Posterior cingulate gyrus (tissue), 11 donors: ENCODE measurements around the gene PLEKHH2.

Experiments used
- DNase-seq, 10 donors: peaks; one replicate each; pipeline versions ENCODE4 v3.0.0 to v3.0.0-alpha.2; 2020 to 2021; ENCODE audit warnings: mixed read lengths in 3 of 10
- intact Hi-C: fragments of 100-400 bp; cut with DNase I; formaldehyde crosslinking; loops from one replicate; pipeline ENCODE4 v1.15.1; 2023

Gene PLEKHH2

DNA sequence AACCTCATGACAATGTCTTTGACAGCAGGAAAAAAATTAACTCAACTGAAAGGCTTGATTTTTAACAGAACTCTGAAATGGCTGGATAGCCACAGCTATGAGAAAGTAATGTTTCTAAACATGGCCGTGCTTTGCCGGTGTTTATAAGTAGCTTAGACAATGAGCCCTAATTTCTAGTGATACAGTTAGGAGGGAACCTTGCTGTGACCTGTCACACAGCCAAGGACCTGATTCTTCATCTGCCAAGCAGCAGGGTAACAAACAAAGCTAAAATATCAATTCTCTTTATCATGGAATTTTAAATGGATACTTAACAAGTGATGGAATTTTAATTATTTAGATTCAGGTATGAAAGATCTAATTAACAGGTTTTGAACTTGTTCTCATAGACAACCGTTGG, 112.5 kb downstream of the PLEKHH2 start:
- intact Hi-C loops: no loop called here
- DNase-seq: no peak

DNA sequence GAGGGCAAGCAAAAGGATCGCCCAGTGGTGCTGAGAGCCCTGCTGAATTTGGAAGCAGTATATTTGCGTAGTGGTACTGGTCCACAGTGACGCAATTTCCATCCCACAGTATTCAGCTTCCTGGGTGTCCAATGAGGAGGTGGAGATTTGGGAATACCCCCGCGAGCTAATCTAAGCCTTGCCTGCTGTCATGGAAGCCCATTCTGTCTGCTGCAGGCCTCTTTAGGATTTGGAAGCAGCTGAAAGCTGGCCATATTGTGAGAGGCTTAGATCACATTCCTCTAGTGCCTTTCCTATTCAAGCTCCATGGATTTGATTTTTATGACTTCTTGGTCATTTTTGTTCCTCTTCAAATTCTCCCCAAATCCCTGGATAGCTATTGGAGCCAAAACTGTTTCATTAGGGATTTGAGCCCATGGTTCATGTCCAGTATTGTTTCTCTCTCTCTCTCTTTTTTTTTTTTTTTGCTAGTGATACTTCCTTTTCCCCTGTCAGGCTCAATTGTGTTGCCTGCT, 114.5 kb downstream of the PLEKHH2 start:
- intact Hi-C loops: no loop called here
- DNase-seq: no peak

DNA sequence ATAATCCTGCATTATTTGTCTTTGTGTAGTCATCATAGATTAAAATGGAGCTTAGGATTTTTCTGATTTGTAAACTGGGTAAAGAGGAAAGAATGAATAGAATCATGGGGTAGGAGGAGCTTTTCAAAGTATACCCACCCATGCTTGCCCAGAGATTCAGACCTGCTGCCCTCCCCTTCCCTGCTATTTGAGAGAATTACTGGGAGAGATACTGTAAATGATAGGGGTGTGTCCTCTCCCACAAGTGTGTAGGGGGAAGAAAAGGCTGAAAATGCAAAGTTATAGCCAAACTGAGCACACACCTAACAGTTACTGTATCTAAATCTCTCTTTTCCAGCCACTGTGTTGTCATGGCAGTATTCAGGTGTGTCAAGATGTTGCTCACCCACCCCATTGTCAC, 115.2 kb downstream of the PLEKHH2 start:
- intact Hi-C loops: no loop called here

DNA sequence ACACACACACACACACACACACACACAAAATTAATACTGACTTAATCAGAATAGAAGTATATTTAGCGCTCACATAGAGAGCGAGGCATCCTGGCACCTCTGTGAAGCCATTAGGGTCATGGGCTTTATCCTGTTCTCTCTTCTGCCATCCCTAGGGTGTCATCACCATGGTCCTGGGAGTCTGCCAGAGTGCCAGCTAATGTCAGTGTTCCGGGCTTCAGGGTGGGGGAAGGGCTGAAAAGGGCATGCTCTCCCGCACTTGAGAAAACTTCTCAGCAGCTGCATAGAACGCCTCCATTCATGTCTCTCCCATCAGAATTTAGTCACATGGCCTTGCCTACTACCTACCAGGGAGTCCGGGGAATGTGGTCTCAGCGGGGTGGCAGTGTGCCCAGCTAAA, 117.1 kb downstream of the PLEKHH2 start:
- intact Hi-C loops: no loop called here
- DNase-seq: peak in 2 of 10 donors; percentile 13 to 23

More for the DNA sequence above, 115.2 kb downstream of the PLEKHH2 start:
- no peak for DNase-seq

DNA sequence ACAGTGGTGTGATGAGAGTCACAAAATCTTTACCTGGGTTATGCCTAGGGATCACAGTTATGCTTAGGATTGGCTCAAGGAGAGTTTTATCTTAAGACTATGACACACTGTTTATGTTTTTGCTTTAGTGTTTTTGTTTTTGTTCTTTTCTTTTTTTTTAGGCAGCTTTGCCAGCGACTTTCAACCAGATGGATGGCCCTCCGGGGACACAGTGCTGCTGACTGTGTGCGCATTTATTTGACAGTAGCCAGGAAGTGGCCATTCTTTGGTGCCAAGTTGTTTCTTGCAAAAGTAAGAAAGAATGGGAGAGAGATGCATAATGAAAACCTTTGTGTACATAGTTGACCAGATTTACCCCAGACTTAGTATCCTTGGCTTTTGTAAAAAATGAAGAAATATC, 121.7 kb downstream of the PLEKHH2 start:
- intact Hi-C loops: no loop called here
- DNase-seq: no peak

DNA sequence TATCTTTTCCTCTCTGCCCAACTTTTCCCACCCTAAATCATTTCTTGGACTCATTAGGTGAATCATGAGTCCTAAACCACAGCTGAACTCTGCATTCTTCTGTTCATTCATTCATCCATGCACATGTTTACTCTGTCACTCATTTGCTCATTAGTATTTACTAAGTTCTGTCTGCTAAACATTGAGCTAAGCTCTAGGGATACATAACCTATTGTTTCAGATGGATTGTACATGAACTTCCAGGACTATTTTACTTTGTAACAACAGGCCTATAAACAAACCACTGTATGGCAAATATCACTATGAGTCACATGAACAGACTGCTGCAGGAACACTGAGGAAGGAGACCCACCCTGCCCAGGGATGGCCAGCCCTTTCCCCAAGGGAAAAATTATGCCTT, 122.1 kb downstream of the PLEKHH2 start:
- DNase-seq: no peak
- intact Hi-C loops: no loop called here

DNA sequence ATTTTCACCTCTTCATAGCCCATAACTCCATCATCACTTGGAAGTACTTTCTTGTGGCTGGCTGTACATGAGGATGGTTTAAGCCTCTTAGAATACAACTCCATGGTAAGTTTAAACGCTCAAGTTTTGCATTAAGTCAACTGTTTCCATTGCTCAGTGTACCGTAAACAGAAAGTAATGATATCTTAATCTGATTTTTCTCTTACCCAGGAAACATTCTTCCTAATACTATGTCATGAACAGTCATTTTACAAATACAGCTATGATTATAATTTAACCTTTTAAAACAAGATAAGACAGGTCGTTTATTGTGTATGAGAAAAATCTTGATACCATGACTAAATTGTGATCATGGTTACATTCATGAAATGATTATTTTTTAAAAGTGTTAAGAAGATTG, 125.2 kb downstream of the PLEKHH2 start:
- intact Hi-C loops: no loop called here

DNA sequence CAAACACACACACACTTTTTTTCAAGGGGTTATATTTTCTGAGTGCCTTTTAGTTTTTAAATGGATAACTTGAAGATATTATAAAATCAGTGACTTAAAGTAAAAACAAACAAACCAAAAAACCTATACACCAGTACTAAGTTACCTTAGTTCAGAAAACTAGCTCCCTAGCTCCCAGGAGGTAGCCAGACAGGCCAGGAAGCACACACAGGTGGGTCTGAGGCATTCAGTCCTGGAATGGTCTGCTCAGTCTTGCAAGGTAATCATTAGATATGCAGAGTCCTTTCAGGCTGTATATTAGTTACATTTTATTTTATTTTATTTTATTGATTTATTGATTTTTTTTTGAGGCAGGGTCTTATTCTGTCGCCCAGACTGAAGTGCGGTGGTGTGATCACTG, 126.0 kb downstream of the PLEKHH2 start:
- intact Hi-C loops: no loop called here
- DNase-seq: no peak

More for the DNA sequence above, 125.2 kb downstream of the PLEKHH2 start:
- DNase-seq: no peak

DNA sequence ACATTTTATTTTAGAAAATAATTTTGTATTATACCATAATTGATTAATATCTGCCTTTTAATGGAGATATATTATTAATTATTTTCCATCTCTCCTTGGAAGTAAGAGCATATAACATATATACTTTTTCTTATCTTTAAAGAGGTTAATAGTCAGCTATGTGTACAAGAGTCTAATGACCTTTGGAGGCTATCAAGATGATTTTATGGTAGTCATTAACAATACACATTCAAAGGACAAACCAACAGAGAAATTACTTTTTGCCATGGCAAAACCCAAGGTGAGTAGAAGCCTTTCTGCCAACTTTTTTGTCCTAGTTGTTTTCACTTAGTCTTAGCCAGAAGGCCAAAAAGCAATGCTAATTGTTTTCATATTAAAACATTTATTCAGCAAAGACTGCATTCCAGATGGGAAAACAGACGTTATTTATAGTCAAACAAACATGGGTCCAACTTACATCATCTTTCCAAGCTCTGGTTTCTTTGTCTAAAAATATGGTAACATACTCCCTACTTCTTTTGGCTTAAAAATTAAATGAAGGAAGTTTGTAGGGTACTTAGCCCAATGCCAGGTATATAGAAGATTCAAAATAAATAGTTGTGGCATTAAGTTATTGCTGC, 127.1 kb downstream of the PLEKHH2 start:
- intact Hi-C loops: no loop called here
- no peak for DNase-seq

DNA sequence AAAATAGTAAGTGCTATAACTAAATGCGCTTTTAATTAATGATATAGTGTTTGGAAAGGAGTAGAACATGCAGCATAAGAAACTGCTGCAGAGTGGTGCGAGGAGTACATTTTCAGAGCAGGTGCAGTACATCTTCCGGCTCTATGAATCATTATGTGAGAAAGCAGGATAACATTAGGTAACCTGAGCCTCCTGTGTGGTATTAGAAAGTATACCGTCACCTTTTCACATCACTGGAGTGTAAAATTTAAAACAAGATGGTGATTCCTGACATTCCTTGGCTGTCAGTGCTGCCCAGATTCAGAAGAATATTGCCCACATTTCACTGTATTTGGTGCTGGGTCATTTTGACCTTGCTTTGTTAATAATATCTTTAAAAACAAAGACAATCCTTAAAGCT, 128.9 kb downstream of the PLEKHH2 start:
- intact Hi-C loops: no loop called here
- no peak for DNase-seq

DNA sequence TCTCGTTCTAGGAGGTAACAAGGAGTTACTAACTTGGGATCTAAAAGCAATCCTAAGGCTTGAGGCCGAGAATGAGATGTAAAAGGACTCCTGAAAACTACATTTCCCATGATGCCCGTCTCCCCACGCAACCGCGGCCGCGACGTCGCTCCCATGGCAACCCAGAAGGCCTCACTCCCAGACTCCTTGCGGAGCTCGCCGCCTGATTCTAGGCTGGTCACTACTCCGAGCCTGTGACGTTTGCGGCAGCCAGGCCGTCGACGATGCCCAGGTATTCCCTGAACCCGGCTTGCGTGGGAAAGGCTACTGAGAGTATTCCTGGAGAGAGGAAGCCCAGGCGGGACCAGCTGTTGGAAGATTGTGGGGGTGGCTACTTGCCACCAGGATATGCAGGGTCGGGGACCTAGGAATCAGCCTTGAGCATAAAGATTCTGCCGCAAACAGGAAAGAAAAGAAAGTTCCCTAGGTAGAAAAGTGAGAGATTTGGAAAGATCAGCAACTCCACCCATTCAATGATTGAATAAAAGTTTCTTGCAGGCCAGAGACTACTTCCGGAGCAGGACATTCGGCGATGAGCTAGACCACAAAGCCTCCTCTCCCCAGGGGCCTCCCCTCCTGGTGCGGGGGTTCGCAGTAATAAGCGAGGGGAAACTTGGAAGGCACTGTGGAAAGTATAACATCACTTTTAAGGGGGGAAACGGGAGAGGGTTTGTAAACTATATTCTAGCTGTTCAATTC, 137.0 kb downstream of the PLEKHH2 start, which contains the start of gene DYNC2LI1:
DYNC2LI1 (plus strand) TSS at position 164 of the 738 bp plus-strand sequence; CDS start at position 264, 100 bp downstream.
- intact Hi-C loops: loop anchor here (10.0 kb wide), 1 partner anchor 139 kb away; the partner anchor contains the start of gene PLEKHH2
- peak; percentile 82 to 99 (median 89) for DNase-seq

DNA sequence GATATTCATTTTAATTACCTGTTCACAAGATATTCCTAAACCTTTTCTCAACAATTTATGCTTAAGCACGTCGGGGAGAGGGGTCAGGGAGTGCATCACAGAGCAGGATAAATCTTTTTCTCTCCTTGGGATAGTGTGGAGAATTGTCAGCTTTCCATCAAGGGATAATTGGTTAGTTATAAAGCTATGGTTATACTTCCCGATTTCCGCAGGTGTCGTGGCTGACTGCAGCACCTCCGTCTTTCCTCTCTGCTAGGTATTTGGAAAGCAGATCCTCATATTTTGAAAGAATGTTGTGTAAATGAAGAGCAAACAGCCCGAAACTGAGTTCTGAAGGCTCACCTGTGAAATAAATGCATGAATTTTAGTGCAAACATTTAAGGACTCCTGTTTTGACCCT, 137.6 kb downstream of the PLEKHH2 start:
- DNase-seq: no peak
- intact Hi-C loops: loop anchor here (10.0 kb wide), 1 partner anchor 140 kb away; the partner anchor contains the start of gene PLEKHH2

DNA sequence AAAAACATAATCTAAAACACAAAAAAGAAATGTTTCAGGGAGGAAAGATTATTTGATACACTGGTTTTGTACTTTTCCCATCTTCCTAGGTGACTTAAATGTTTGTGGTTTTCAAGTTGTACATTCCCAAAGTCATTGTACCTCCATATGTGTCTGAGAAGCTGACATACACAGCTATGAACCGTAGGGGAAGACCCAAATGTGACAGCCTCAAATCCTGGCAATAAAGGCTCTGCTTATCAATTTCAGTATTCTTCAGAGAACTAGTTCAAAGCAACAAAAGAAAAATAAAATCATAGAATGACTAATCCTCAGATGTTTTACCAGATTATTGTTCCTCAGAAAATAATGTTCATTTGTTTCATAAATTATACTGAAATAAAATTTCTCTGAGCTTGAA, 139.3 kb downstream of the PLEKHH2 start:
- DNase-seq: no peak
- intact Hi-C loops: loop anchor here (1.0 to 10.0 kb wide), 2 partner anchors 9 to 142 kb away; partner anchors contain the start of gene PLEKHH2

DNA sequence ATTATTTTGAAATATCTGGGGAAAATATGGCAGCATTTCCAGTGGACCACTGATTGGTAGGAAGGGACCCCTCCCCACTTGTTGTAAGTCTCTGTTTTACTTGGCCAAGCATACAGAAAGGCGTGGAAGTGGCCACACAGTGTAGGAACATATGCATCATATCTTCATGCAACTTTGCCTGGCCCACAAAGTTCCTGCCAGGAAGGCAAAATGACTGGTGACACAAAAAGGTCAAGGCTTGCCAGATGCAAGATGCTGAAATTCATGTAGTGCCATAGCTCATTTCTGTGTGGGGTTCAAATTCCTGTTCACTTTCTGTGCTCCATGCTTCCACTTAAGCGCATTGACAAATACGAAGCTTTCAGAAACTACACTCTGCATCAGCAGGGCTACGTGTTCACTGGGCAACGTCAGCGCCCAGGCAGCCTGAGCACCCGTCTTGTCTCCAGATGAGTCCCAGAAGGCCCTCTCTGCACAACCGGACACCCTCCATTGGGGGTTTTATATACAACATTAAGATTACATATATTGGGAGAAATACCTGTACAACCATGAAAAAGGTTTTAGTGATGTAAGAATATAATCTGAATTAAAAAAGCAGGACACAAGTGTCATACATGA, 140.4 kb downstream of the PLEKHH2 start:
- intact Hi-C loops: loop anchor here (10.0 kb wide), 1 partner anchor 143 kb away; the partner anchor contains the start of gene PLEKHH2
- DNase-seq: peak in 1 of 10 donors; percentile 17

DNA sequence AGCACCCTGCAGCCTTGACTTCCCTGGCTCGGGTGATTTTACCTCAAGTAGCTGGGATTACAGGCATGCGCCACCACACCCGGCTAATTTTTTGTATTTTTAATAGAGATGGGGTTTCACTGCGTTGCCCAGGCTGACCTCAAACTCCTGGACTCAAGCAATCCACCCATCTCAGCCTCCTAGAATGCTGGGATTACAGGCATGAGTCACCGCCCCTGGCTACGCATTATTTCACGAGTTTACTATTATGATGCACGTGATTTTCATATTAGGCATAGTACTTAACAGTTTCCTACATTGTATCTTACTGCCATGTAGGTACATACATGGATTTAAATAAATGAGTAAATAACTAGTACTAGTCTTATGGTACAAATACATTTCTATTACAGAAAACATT, 141.2 kb downstream of the PLEKHH2 start:
- intact Hi-C loops: loop anchor here (10.0 kb wide), 1 partner anchor 143 kb away; the partner anchor contains the start of gene PLEKHH2
- DNase-seq: peak in 1 of 10 donors; percentile 12

DNA sequence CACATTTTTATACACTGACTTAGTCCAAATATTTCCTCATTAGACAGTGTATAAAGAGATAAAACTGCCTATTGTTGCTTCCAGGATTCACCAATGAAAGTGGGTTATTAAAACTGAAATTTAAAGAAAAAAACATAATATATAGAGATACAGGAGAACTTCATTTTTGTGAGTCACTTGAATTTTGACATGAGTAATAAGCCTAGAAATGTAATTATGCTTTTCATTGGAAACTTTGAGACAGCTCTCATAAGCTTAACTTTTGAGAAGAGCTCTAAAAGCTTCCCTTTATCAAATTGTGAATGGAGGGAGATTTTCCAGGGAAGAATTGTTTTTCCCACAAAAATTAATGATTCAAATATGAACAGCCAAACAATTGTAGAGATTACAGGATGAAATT, 150.8 kb downstream of the PLEKHH2 start:
- DNase-seq: no peak
- intact Hi-C loops: no loop called here

DNA sequence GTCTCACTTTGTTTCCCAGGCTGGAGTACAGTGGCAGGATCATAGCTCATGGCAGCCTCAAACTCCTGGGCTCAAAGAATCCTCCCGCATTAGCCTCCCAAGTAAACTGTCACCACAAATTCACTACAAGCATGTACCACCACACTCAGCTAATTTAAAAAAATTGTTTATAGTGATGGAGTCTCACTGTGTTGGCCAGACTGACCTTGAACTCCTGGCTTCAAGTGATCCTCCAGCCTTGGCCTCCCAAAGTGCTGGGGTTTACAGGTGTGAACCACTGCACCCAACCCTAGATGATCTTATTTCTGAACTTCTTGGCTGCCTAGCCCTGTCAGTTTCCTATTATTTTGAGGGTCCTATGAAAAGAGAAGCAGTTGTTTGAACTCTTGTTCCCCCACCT, 151.6 kb downstream of the PLEKHH2 start:
- DNase-seq: no peak
- intact Hi-C loops: no loop called here

DNA sequence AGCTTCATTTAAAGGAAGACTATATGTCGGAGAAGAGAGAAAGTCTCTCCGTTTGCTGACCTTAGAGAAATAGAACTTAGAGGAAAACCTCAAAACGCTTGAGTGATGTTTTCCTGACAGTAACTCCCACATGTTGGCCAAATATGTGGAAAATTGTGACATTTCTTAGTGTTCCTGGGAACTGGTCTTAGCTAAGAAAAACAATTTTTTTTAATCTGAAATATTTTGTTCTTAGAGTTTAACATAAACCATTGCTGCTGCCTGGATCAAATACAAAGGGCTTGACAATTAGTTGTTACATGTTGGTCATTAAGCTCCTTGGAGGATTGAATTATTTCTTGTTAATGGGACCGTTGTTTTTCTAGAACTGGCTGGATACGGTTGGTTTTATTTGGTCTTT, 153.1 kb downstream of the PLEKHH2 start:
- DNase-seq: no peak
- intact Hi-C loops: no loop called here

DNA sequence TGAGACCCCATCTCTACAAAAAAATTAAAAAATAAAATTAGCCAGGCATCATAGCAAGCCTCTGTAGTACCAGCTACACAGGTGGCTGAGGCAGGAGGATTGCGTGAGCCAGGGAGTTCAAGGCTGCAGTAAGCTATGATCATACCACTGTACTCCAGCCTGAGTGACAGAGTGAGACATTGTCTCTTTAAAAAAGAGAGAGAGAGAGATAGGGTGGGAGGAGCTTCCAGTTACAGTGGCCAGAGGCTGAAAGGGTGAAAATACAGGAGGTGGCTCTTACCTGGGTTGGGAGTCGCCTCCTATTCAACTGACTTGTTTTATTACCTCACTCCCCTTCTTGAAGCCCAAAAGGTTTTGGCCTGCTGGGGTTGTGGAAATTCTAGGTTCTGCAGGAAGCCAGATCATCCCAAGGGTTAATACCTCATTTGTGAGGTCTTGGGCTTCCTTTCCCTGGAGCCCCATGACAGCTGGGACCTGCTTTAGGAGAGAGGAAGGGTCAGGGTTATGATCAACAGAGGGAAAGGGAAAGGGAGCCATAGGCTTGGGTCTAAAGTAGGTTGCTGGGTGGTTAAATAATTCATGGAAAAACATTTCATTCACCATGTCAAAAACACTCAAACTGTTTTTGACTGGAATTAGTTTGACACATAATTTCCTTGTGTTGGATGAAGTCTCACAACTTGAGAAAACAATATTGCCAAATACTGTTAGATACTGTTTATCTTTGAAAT, 154.1 kb downstream of the PLEKHH2 start:
- DNase-seq: no peak
- intact Hi-C loops: no loop called here

DNA sequence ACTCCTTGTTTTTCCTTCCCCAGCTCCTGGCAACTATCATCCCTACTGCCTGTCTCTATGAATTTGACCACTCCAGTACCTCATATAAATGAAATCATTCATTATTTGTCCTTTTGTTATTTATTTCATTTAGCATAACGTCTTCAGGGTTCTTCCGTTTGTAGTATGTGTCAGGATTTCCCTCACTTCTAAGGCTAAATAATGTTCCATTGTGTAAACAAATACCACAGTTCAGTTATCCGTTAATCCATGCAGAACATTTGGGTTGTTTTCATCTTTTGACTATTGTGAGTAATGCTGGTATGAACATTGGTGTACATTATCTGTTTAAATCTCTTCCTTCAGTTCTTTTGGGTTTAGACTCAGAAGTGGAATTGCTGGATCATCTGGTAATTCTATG, 155.6 kb downstream of the PLEKHH2 start:
- intact Hi-C loops: no loop called here
- DNase-seq: no peak
